GM18861 (cell line): Measurements from ENCODE around the gene COPS6.

Experiments used
- ATAC-seq: cut with Tn5 transposase; IDR thresholded peaks from one replicate; pipeline ENCODE4 v1.9.1; 2021; ENCODE audit not compliant: unreplicated experiment

The COPS6 gene

GRCh38 chr7:100101016-100101862 is 12.5 kb downstream of the COPS6 start, which contains the start of the genes AP4M1 and MCM7:
TSS of gene AP4M1 (plus strand) at chr7:100101643. CDS start at chr7:100101715, 72 bp downstream.
TSS of gene MCM7 (minus strand) at chr7:100101397. CDS start at chr7:100101294, 103 bp downstream.
- ATAC-seq = peak; percentile 71

DNA sequence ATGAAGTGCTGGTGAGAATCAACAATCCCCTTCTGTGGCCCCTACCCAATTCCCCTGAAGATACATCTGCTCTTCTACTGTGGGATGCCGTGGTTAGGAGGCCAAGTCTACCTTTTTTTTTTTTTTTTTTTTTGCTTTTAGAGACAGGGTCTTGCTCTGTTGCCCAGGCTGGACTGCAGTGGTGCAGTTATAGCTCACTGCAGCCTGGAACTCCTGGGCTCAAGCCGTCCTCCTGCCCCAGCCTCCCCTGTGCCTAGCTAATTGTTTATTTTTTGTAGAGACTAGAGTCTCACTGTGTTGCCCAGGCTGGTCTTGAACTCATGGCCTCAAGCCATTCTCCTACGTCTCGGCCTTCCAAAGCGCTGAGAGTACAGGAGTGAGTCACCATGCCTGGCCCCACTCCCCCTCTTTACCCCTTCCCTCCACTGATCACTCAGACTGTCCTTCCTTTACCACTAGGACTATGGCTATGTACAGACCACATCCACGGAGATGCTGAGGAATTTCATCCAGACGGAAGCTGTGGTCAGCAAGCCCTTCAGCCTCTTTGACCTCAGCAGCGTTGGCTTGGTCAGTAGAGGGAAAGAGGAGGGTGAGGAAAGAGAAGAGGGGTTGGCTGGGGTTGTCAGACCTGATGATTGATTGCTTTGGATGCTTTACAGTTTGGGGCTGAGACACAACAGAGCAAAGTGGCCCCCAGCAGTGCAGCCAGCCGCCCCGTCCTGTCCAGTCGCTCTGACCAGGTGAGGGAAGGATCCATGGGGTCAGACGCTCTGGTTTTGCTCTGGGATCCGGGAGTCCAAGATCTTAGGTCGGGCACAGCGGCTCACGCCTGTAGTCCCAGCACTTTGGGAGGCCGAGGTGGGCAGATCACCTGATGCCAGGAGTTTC is 14.4 kb downstream of the COPS6 start:
- no peak for ATAC-seq

DNA sequence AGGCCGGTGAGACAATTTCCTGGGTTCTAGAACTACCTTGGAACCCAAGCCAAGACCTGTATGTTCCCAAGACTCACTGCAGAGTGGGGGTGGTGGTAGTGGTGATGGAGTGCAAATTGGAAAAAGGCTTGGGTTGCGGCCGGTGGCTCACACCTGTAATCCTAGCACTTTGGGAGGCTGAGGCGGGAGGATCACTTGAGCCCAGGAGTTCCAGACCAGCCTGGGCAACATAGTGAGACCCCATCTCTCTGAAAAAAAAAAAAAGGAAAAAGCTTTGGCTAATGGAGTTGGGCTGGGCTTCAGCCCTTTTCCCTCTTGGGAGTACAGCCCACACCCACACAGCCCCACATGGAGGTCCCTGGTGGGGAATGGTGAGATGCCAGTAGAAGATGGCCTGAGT is 16.8 kb downstream of the COPS6 start:
- ATAC-seq = no peak

- no peak for ATAC-seq
These were observed 17.9 kb downstream of the COPS6 start for GRCh38 chr7:100106633-100107032.

DNA sequence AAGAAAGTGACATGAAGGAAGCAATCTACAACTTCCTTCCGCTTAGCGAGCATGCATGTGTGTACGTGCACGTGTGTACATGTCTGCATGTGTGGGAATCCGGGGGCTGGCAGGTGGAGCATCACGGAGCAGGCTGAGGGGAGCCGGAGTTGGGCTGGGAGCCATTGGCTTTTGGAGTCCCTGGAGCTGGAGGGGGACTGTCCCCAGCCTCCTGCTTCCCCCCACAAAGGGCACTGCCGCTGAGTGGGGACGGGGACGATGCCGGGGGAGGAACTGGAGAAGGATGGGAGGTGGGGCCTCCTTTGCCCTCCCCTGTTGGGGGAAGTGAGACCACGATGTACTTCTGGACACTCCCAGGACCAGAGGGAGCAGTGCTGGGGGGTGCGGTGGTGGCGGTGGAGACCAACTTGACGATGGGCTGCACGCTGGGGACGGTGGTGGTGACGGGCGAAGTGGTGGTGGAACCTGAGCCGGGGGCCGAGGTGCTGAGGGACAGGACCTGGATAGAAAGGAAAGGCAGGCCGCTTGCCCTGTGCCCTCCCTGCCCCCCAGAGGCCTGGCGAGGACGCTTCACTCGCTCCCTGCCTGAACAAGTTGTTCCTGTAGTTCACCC is 18.5 kb downstream of the COPS6 start:
- no peak for ATAC-seq

DNA sequence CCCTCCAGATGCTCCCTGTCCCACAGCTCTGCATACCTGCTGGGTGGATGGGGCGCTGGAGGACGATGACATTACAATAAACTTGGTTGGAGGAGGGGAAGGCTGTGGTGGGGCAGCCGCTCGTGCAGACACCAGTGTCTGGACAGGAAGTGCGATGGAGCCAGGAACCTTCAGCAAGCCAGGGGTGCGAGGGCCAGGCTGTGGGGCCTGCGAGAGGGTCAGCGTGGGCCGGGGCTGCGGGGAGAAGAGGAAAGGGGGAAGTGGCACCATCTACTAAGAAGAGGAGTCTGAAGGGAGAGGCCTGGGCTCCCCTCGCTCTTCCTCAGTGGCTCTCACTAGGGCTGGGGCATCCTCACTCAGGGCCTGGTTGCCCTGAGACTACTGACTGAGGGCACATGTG is 19.1 kb downstream of the COPS6 start:
- no peak for ATAC-seq

DNA sequence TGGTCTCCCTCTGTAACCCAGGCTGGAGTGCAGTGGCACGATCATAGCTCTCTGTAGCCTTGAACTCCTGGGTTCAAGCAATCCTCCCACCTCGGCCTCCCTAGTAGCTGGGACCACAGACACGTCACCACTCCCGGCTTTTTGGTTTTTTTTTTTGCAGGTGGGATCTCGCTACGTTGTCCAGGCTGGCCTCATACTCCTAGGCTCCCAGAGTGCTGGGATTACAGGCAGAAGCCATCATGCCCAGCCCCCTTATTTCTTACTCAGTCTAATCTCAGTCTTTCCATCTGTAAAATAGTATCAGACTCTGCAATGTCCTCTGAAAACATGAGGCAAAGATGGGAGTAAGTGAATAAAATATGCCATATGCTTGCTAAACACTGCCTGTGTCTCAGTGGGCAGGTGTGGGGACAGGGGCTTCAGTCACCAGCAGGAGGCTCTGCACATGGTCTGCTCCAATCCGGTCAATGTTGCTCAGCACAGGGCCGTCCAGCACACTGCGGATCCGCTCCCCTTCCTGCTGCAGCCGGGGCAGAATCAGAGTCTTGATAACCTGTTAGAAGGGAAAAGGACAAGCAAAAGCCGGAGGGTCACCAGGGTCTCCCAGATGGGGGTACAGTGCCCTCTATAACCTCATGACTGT is 20.9 kb downstream of the COPS6 start:
- no peak for ATAC-seq

- ATAC-seq = no peak
These were observed 22.4 kb downstream of the COPS6 start for GRCh38 chr7:100111156-100111555.

- ATAC-seq = no peak
These were observed 23.1 kb downstream of the COPS6 start for GRCh38 chr7:100111914-100112313.

DNA sequence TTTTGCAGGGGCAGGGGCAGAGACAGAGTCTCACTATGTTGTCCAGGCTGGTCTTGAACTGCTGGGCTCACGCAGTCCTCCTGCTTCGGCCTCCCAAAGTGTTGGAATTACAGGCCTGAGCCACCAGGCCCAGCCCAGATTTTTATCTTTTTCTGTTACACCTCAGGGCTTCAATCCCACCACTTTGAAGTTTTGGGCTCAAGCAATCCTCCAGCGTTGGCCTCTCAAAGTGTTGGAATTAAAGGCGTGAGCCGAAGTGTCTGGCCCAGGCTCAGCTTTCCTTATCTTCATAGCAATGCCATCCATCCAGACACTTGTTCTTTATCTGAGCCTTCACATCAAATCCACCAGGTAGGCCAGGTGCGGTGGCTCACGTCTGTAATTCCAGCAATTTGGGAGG is 26.3 kb downstream of the COPS6 start:
- ATAC-seq = no peak

DNA sequence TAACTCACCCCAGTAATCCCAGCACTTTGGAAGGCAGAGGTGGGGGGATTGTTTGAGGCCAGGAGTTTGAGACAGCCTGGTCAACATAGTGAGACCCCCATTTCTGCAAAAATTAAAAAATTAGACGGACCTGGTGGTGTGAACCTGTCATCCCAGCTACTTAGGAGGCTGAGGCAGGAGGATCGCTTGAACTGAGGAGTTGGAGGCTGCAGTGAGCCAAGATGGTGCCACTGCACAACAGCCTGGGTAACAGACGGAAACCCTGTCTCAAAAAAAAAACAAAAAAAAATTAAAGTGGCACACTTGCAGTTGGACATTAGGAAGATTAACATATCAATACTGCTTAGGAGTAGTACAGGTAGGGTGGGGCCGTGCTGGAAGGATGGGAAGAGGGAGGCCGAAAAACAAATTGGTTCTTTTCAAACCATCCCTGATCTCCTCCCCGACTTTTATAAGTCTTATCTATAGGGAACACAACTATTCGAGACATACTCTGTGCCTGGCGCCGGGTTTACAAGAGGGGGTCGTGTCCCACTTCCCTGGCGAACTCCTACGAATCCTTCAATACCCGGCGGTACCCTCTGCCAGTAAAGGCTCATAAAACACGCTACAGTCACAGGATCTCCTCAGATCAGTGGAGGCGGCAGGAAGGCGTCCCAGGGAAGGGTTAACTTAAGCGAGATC is 29.8 kb downstream of the COPS6 start:
- no peak for ATAC-seq

DNA sequence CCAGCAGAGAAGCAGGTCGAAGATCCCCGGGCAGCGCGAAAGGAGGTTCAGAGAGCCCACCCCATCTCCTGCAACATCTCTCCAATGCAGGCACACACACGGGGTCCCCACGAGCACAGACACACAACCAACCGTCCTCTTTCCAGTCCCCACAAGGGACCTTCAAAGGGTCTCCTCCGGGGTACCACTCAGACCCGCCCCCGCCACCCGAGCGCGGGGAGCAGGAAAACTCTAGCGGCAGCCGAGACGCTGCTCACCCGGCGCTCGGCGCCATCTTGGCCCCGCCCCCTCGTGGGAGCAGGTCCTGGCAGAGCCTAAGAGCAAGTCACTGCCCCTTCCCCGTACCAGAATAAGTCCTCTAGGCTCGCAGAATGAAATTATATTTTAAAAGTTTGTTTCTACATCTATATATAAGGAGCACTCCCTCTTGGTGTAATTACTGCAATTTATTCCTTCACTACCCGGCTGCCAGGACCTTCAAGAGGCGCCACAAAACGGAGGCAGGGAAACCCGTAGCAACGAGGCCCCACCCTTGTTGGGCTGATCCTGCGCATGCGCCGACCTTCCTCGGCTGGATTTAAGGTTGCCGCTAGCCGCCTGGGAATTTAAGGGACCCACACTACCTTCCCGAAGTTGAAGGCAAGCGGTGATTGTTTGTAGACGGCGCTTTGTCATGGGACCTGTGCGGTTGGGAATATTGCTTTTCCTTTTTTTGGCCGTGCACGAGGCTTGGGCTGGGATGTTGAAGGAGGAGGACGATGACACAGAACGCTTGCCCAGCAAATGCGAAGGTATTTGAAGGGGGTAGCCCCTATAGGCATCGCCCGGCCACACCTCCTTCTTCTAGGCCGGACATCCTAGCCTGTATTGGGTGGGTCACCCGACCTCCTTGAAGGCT is 30.6 kb downstream of the COPS6 start, which contains the start of the genes CNPY4 and TAF6:
CNPY4 (plus strand) TSS at position 563 of the 898 bp plus-strand sequence; CDS start at position 674, 111 bp downstream.
TAF6 (minus strand) TSS at position 287 of the 898 bp plus-strand sequence. CDS start 5,149 bp downstream, outside the sequence.
- peak; percentile 58 for ATAC-seq

DNA sequence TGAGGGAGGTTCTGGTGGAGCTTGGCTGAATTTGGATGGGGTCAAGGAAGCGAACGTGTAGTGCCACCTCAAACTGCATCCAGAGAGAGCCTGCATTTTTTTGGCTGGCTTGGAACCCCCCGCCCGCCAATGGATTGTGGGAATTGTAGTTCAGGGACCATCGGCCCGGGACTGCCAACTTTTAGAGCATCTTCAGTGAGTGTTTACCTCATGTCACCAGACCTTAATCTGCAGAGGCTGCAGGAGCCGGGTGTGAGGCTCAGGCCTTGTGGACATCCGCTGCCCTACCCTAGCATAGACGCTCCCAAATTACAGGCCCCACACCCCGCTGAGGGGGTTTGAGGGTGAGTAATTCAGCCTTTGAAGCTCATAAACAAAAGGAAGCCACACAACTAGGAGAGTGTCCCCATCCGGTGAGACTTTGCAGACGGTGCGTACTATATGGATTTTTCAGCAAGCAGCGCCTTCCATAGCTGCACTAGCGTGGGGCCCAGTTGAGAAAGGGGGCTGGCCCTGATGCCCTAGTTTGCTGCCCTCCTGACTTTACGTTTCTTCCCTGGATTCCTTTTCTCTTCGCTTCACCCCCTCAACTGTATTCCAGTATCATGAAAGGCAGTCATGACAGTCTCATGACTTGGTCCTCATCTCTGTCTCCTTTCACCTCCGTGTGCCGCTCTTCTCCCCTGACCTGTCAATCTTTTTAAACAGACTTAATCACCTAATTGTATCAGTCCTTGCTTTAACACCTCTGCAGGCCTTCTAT is 31.4 kb downstream of the COPS6 start:
- ATAC-seq = peak; percentile 35

DNA sequence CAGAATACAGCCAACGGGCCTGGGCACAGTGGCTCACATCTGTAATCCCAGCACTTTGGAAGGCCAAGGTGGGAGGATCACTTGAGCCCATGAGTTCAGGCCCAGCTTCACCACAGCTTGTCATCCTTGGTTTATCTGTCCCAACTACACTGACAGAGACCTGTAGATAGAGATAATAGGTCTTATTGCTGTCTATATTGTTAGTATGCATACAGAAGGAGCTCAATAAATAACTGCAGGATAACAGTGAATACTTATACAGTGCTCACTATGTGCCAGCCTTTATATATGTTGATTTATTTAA is 31.9 kb downstream of the COPS6 start:
- no peak for ATAC-seq

DNA sequence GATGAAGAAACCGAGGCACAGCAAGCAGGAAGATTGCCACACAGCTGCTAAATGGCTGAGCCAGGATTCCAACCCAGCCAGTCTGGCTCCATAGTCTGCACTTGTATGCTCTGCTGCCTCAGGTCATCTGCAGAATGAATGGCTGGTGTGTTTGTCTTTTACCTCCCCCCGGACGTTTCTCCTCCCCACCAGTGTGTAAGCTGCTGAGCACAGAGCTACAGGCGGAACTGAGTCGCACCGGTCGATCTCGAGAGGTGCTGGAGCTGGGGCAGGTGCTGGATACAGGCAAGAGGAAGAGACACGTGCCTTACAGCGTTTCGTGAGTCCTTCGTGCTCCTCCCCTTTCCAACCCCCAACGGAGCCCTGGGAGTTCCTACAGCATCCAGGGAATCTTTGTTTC is 33.3 kb downstream of the COPS6 start:
- no peak for ATAC-seq

DNA sequence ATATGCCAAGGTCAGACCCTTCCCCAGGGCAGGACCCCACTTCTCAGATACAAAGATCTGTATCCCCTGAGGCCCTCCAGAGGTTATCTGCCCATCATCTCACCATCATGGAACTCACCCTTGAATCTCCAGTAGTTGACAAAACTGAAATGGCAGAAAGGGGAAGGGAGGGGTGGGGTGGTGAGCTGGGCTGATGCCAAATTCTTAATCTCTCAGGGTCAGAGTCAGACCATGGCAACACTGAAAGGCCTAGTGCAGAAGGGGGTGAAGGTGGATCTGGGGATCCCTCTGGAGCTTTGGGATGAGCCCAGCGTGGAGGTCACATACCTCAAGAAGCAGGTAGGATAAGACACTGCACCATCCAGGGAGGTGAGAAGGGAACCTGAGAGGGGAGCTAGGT is 33.8 kb downstream of the COPS6 start:
- ATAC-seq = no peak

GRCh38 chr7:100124301-100125230 is 35.8 kb downstream of the COPS6 start:
- ATAC-seq = no peak
